HG03060 (cell line): Measurements from ENCODE around the gene CORO1C.
"Not testable (repeated sequence)": the region's sequence is repeated elsewhere in the genome, so short reads cannot be mapped to it uniquely, and the experiment has no call there.

Source experiments
- ATAC-seq: cut with Tn5 transposase; IDR thresholded peaks from one replicate; pipeline ENCODE4 v1.9.1; 2021; ENCODE audit warnings: low read depth, moderate number of reproducible peaks; ENCODE audit not compliant: unreplicated experiment

Gene CORO1C

GRCh38 chr12:108679106-108679681, 52.1 kb downstream of the CORO1C start:
- no peak for ATAC-seq

- no peak for ATAC-seq
Observed at GRCh38 chr12:108678104-108678730, 53.1 kb downstream of the CORO1C start.

- no peak for ATAC-seq
Observed at GRCh38 chr12:108677381-108677780, 53.9 kb downstream of the CORO1C start.

- no peak for ATAC-seq
Observed at GRCh38 chr12:108676707-108677106, 54.6 kb downstream of the CORO1C start.

- ATAC-seq = no peak
Observed at GRCh38 chr12:108675792-108676191, 55.5 kb downstream of the CORO1C start.

GRCh38 chr12:108672054-108672453, 59.3 kb downstream of the CORO1C start:
- no peak for ATAC-seq

- no peak for ATAC-seq
Observed at GRCh38 chr12:108671110-108671509, 60.2 kb downstream of the CORO1C start.

GRCh38 chr12:108670066-108670631, 61.2 kb downstream of the CORO1C start:
- ATAC-seq = no peak

- ATAC-seq = no peak
Observed at GRCh38 chr12:108668542-108668941, 62.8 kb downstream of the CORO1C start.

- ATAC-seq = no peak
Observed at GRCh38 chr12:108668063-108668462, 63.3 kb downstream of the CORO1C start.

- ATAC-seq = no peak
Observed at GRCh38 chr12:108667349-108667748, 64.0 kb downstream of the CORO1C start.

GRCh38 chr12:108666401-108666881, 64.9 kb downstream of the CORO1C start:
- ATAC-seq = no peak

- ATAC-seq = no peak
Observed at GRCh38 chr12:108665608-108666202, 65.6 kb downstream of the CORO1C start.

GRCh38 chr12:108664338-108665258, 66.7 kb downstream of the CORO1C start:
- peak; percentile 55 for ATAC-seq

GRCh38 chr12:108663324-108664015, 67.8 kb downstream of the CORO1C start:
- ATAC-seq = no peak

- not testable (repeated sequence) for ATAC-seq
Observed at GRCh38 chr12:108658115-108658514, 73.2 kb downstream of the CORO1C start.

GRCh38 chr12:108657130-108657745, 74.1 kb downstream of the CORO1C start:
- ATAC-seq = no peak

- not testable (repeated sequence) for ATAC-seq
Observed at GRCh38 chr12:108656247-108656646, 75.1 kb downstream of the CORO1C start.

- not testable (repeated sequence) for ATAC-seq
Observed at GRCh38 chr12:108655812-108656175, 75.5 kb downstream of the CORO1C start.

GRCh38 chr12:108654622-108655021, 76.7 kb downstream of the CORO1C start:
- ATAC-seq = not testable (repeated sequence)
